Renal cortex interstitium (tissue), 11 donors: Measurements from ENCODE around the gene RAC2. TPM values are rescaled to one million over a fixed set of nuclear protein-coding genes. Genes with fewer than 3 reads are reported as not detected.
"Not testable (repeated sequence)": the region's sequence is repeated elsewhere in the genome, so short reads cannot be mapped to it uniquely, and the experiment has no call there.

ENCODE experiments used
- DNase-seq, 11 donors: peaks; one replicate each; pipeline ENCODE4 v3.0.0-alpha.2; 2013; ENCODE audit warnings: low read depth in 9 of 11, low spot score in 4 of 11; ENCODE audit errors: extremely low read depth in 1 of 11
- polyA plus RNA-seq, 3 donors: library from polyadenylated mRNA; unstranded; fragments of 120-200 nt; gene quantifications; one replicate each; pipeline ENCODE4 v1.2.1, GENCODE V29; 2013; ENCODE audit not compliant: insufficient read length in 3 of 3

RAC2 gene
- polyA plus RNA-seq, 3 donors = 5.2 to 6.7 (median 6.3) TPM

DNA sequence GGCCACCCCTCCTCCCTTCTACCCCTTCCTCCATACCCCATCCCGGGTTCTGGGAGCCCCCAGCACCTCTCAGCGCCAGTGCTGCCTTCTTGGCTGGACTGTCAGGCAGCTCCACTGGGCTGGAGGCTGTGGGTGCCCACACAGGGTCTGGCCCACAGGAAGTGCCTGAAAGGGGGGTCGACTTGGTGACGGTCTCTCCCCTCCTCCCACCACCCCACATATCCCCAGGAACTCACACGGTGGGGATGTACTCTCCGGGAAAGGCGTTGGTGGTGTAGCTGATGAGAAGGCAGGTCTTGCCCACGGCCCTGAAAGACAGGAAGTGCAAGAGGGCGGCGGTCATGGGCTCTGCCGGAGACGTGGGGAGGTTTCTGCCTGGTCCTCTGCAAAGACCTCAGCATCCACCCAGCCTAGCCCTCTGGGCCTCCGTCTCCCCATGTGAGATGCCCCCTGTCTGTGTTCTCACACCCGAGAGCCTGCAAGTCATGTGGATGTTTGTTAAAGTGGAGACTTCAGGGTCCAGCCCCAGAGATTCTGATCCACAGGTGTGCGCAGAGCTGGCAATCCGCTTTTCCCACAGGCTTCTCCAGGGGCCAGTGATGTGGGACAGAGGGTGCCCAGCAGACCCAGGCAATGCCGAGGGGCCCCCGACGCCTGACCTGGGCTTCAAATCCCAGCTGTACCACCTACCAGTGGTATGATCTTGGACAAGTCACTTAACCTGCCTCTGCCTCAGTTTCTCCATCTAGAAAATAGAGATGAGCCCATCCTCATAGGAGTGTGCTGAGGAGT lies 2.5 kb downstream of the RAC2 start:
- DNase-seq = no peak

DNA sequence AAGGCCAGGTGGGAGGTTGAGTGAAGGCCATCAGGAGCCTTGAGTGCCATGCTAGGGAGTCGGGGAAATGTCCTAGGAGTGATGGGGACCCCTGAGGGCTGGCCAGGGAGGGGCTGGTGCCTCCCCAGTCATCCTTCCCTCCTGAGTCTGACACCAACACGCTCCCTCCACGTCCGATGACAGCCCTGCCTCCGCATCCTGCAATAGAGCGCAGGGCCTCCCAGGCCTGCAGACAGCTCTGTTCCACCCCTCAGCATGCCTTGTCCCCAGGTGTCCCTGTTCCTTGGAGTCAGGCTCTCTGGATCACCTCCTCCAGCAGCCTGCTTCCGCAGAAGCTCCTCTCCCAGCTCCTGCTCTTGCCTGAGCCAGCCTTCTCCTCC lies 3.1 kb downstream of the RAC2 start:
- no peak for DNase-seq

GRCh38 chr22:37240240-37240940 lies 3.7 kb downstream of the RAC2 start:
- DNase-seq = no peak

DNA sequence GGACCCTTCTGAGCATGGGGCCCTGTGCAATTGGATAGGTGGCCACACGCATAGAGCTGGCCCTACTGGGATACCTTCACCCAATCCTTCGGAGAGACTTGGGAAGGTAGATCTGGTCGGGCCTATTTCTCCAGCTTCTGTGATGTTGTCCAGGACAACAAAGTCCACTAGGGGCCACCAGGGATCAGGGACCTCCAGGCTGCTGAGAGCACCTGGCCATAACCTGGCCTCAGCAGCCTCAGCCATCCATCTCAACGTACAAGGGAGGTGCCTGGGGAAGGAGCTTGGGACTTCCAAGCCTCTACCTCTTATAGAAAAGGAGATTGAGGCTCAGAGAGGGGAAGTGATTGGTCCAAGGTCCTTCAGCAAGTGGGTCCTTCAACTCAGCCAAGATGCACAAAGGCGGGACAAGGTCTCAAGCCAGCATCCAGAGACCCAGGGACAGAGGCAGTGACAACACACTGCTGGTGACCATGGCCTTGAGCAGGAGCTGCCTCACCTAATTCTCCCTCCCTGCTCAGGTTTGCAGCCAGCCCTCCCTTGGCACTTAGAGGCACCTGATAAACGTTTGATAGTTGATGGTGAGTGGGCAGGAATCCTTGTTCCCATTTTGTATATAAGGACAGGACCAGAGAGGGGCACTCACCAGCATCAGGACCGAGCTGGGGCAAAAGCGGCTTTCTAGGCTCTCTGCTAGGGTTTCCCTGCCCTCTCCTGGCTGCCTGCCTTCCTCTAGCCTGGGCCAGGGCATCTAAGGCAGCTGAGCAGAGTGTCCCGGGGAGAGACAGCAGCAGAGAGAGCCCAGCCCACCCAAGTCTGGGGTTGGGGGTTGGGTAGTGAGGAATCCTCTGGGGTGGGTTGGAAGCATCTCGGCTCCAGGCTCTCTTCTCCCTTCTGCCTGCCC lies 4.5 kb downstream of the RAC2 start:
- DNase-seq = no peak

GRCh38 chr22:37237371-37238268 lies 6.4 kb downstream of the RAC2 start:
- DNase-seq = no peak

GRCh38 chr22:37235897-37236607 lies 8.0 kb downstream of the RAC2 start:
- DNase-seq = no peak

DNA sequence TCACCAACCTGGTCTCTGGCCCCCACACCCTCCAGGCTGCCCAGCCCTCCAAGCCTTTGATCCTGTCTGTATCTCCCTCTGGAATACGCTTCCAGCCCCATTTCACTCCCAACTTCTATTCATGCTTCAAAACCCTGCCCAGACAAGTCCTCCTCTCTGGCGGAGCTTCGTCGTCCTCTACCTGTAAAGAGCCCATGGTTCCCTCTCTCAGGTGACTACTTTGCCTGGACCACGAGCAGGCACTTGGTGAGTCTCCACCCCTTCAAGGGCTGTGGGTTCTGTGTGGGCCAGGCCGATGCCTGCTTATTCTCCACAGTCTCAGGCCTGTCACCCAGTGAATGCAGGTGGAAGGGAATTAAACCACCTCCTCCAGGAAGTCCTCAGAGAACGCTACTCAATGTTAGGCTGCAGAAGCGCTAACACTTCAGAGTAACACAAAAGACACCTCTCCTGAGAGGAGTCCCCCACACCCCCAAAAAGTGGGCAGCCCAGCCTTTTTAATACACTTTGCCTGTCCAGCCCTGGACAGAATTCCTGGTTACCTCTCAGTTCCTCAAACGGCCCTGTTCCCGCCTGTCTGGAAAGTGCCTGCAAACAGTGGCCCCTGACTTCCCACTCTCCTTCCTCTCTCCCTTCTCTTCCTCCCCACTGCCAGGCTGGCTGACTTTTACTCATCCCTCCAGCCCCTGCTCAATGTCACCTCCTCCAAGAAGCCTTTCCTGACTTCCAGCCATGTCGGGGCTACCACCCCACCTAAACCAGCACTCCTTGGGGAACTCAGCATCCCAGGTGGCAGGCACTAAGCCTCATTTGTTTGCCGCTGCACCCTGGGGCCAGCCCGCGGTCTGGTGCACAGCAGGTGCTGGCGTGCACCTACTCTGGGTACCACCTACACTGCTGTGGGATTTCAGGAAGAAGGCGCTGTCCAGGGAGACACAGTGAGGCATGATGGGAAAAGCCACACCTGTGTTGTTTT lies 9.0 kb downstream of the RAC2 start:
- no peak for DNase-seq

DNA sequence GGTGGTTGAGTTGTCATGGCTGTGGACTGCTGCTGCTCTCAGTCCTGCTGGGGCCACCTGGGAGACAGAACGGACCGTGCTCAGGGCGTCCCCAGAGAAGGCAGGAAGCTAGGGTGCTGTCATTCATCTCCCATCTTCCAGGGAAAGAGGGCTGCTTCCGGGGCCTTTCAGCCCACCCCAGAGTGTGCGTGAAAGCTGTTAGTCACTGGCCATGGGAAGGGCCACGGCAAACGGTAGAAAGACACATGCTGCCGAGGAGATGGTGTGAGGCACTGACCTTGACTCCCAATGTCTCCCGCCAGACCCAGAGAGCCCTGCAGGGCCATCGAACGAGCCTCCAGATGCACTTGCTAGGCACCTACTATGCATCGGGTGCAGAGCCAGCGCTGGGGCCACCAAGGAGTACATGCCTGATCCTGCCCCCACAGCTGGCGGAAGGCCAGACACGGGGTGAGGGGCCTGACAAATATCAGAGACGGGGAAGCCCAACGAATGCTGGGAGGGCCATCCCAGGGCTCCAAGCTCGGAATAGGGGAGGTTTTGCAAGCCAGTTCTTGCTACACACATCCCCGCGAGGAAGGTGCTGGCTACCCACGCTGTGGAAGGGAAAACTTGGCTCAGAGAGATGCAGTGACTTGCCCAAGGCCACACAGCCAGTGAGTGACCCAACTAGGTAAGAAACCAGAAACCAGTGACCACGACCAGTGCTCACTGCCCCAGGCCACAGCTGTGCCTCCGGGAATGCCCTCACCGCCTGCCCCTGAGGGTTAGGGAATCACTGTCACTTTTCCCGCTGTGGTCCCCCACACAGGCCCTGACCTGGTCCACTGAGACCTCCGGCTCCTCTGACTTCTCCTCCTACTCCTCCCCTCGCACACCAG lies 10.1 kb downstream of the RAC2 start:
- no peak for DNase-seq

DNA sequence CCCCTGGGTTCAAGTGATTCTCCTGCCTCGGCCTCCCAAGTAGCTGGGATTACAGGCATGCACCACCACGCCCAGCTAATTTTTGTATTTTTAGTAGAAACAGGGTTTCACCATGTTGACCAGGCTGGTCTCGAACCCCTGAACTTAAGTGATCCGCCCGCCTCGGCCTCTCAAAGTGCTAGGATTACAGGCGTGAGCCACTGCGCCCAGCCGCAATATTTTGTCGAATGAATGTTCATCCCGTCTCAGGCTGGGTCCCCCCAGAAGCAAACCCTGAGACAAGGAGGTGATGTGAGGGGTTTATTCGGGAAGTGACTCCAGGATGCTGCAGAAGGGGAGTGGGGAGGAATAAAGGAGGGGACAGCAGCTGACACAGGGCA lies 10.7 kb downstream of the RAC2 start:
- not testable (repeated sequence) for DNase-seq

GRCh38 chr22:37232140-37232998 lies 11.7 kb downstream of the RAC2 start:
- DNase-seq = no peak

GRCh38 chr22:37231406-37232139 lies 12.5 kb downstream of the RAC2 start:
- no peak for DNase-seq

DNA sequence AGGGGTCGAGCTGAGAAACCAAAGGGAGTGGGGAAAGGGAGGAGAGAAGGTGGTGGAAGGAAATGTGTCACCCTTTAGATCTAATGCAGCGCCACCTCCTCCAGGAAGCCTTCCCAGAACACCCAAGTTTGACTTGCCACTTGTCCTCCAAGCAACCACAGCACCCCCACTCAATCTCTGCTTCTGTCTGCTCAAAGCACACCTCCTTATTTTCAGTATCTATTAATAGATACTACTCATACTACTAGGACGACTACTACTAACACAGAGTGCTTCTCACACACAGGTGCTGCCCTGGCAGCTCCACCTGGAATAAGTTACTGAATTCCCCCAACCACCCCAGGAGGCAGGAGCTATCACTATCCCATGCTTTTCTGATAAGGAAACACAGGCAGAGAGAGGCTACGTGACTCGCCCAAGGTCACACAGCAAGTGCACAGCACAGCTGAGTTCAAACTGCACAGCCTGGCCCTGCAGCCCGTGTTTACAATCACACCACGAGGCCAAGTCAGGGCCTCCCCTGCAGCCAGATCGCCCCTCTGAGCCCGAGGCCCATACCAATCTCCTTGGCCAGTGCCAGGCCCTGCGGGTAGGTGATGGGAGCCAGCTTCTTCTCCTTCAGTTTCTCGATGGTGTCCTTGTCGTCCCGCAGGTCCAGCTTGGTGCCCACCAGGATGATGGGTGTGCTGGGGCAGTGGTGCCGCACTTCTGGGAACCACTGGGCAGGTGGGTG lies 13.2 kb downstream of the RAC2 start:
- no peak for DNase-seq

GRCh38 chr22:37229805-37230672 lies 14.0 kb downstream of the RAC2 start:
- no peak for DNase-seq
